ACC112 (cell line): ENCODE measurements around the gene ZBTB47.

Source experiments
- H2AFZ ChIP-seq: fragments of 200-600 bp; sonication (generic); one replicate; pipeline ENCODE4 v1.6.0; 2017; ENCODE audit warnings: antibody characterized with exemption, low read length; ENCODE audit not compliant: unreplicated experiment
- H3K27ac ChIP-seq: fragments of 200-600 bp; sonication (generic); 2 replicates; pipeline ENCODE4 v1.5.1; 2014; ENCODE audit warnings: low read depth, mild to moderate bottlenecking, antibody characterized with exemption, low read length, moderate library complexity
- H3K27me3 ChIP-seq: fragments of 200-600 bp; sonication (generic); 2 replicates; pipeline ENCODE4 v1.6.1; 2014; ENCODE audit warnings: mild to moderate bottlenecking, antibody characterized with exemption, low read length, moderate library complexity, mixed read lengths; ENCODE audit not compliant: insufficient read depth
- H3K36me3 ChIP-seq: fragments of 200-600 bp; sonication (generic); 2 replicates; pipeline ENCODE4 v1.6.1; 2016; ENCODE audit warnings: mild to moderate bottlenecking, antibody characterized with exemption, low read length, moderate library complexity, mixed read lengths; ENCODE audit not compliant: insufficient read depth
- H3K4me1 ChIP-seq: fragments of 200-600 bp; sonication (generic); one replicate; pipeline ENCODE4 v1.6.1; 2016; ENCODE audit warnings: low read length, mixed read lengths; ENCODE audit not compliant: insufficient read depth, unreplicated experiment, control insufficient read depth
- H3K4me3 ChIP-seq: fragments of 200-600 bp; sonication (generic); 2 replicates; pipeline ENCODE4 v1.5.1; 2014; ENCODE audit warnings: mild to moderate bottlenecking, low read depth, low read length
- H3K79me2 ChIP-seq: fragments of 200-600 bp; sonication (generic); one replicate; pipeline ENCODE4 v1.6.0; 2016; ENCODE audit warnings: low read length; ENCODE audit not compliant: control insufficient read depth, unreplicated experiment, insufficient read depth

The ZBTB47 gene

GRCh38 chr3:42685363-42685881 lies 31.9 kb downstream of the ZBTB47 start, which contains the start of gene KLHL40:
Gene KLHL40 (plus strand): TSS chr3:42685537. CDS start chr3:42685619, 82 bp downstream.
- peaks cover 23% of the 10 kb centered on the region for H3K27me3 ChIP-seq
- peak within 1 kb of the TSS; percentile 50; the same call in 1 of the 2 replicates for H3K4me3 ChIP-seq
- no peak within 1 kb of the TSS for H2AFZ ChIP-seq
- peaks cover 16% of the 10 kb centered on the region for H3K4me1 ChIP-seq
- no peaks in the 10 kb centered on the region for H3K36me3 ChIP-seq
- no peaks in the 10 kb centered on the region for H3K79me2 ChIP-seq
- no peak within 1 kb of the TSS for H3K27ac ChIP-seq

- peaks cover 10% of the 10 kb centered on the region for H3K4me1 ChIP-seq
- H3K36me3 ChIP-seq, result no peaks in the 10 kb centered on the region
- no peak overlapping the region for H2AFZ ChIP-seq
- H3K4me3 ChIP-seq, result peak overlapping the region; percentile 50; the same call in 1 of the 2 replicates
- H3K79me2 ChIP-seq, result no peaks in the 10 kb centered on the region
- peaks cover 23% of the 10 kb centered on the region for H3K27me3 ChIP-seq
- H3K27ac ChIP-seq, result no peak overlapping the region
Observed at GRCh38 chr3:42685891-42686820, 32.7 kb downstream of the ZBTB47 start.

- no peak overlapping the region for H3K27ac ChIP-seq
Observed at GRCh38 chr3:42686832-42687650, 33.5 kb downstream of the ZBTB47 start.

GRCh38 chr3:42688016-42688415 lies 34.5 kb downstream of the ZBTB47 start:
- H3K4me1 ChIP-seq, result peaks cover 10% of the 10 kb centered on the region
- H3K27me3 ChIP-seq, result peaks cover 34% of the 10 kb centered on the region
- H3K4me3 ChIP-seq, result no peak overlapping the region
- no peak overlapping the region for H3K27ac ChIP-seq
- H2AFZ ChIP-seq, result no peak overlapping the region
- no peaks in the 10 kb centered on the region for H3K36me3 ChIP-seq
- no peaks in the 10 kb centered on the region for H3K79me2 ChIP-seq

More at GRCh38 chr3:42686832-42687650, 33.5 kb downstream of the ZBTB47 start:
- no peak overlapping the region for H2AFZ ChIP-seq
- peaks cover 31% of the 10 kb centered on the region for H3K27me3 ChIP-seq
- no peak overlapping the region for H3K4me3 ChIP-seq
- H3K4me1 ChIP-seq, result peaks cover 10% of the 10 kb centered on the region
- H3K36me3 ChIP-seq, result no peaks in the 10 kb centered on the region
- H3K79me2 ChIP-seq, result no peaks in the 10 kb centered on the region

GRCh38 chr3:42688487-42689420 lies 35.3 kb downstream of the ZBTB47 start:
- Histone ChIP-seq H3K36me3 (no peaks in the 10 kb centered on the region), H3K27ac (no peak overlapping the region), H3K4me1 (peaks cover 6% of the 10 kb centered on the region), H3K4me3 (no peak overlapping the region), H2AFZ (no peak overlapping the region), H3K79me2 (no peaks in the 10 kb centered on the region), H3K27me3 (peaks cover 34% of the 10 kb centered on the region)

- Histone ChIP-seq H2AFZ (no peak overlapping the region), H3K27me3 (peaks cover 34% of the 10 kb centered on the region), H3K79me2 (no peaks in the 10 kb centered on the region), H3K4me1 (peaks cover 2% of the 10 kb centered on the region), H3K36me3 (no peaks in the 10 kb centered on the region), H3K4me3 (no peak overlapping the region), H3K27ac (no peak overlapping the region)
Observed at GRCh38 chr3:42689421-42690014, 36.0 kb downstream of the ZBTB47 start.

- Histone ChIP-seq H3K27ac (no peak overlapping the region), H2AFZ (no peak overlapping the region), H3K79me2 (no peaks in the 10 kb centered on the region), H3K4me1 (no peaks in the 10 kb centered on the region), H3K4me3 (no peak overlapping the region), H3K27me3 (peaks cover 30% of the 10 kb centered on the region), H3K36me3 (no peaks in the 10 kb centered on the region)
Observed at GRCh38 chr3:42690191-42690590, 36.7 kb downstream of the ZBTB47 start.

- Histone ChIP-seq H2AFZ (no peak overlapping the region), H3K27me3 (peaks cover 26% of the 10 kb centered on the region), H3K27ac (no peak overlapping the region), H3K36me3 (no peaks in the 10 kb centered on the region), H3K79me2 (no peaks in the 10 kb centered on the region), H3K4me1 (no peaks in the 10 kb centered on the region), H3K4me3 (no peak overlapping the region)
Observed at GRCh38 chr3:42690766-42691680, 37.5 kb downstream of the ZBTB47 start.
